Measurements from ENCODE around the gene NCF4.
A peak's percentile ranks its signal among the peaks of the same experiment; 100 is the strongest.

- TF ChIP-seq POLR2A (IDR thresholded peaks at IDR 0.05), result no peak
- TF ChIP-seq CTCF (IDR thresholded peaks at IDR 0.05), result peak; percentile 51 to 63 (median 59)
Measured at GRCh38 chr22:36853407-36854099, 7.3 kb upstream of the NCF4 start.
